GM11168 (cell line): ENCODE measurements around the gene MAP1LC3B2.

ENCODE experiments used
- in situ Hi-C: fragments of 300-500 bp; cut with MboI; formaldehyde crosslinking; loops from one replicate; pipeline ENCODE4 v1.12.0; 2022; ENCODE audit warnings: low sequenced_read_pairs; ENCODE audit not compliant: unreplicated experiment

MAP1LC3B2 gene

GRCh38 chr12:116559162-116559935 lies at the start of gene MAP1LC3B2:
MAP1LC3B2 (plus strand) TSS chr12:116559381; CDS start chr12:116575943, 16,562 bp downstream.
- in situ Hi-C loops, result no loop called here

- in situ Hi-C loops, result no loop called here
Observed at GRCh38 chr12:116513944-116514343, 45.2 kb upstream of the MAP1LC3B2 start.

DNA sequence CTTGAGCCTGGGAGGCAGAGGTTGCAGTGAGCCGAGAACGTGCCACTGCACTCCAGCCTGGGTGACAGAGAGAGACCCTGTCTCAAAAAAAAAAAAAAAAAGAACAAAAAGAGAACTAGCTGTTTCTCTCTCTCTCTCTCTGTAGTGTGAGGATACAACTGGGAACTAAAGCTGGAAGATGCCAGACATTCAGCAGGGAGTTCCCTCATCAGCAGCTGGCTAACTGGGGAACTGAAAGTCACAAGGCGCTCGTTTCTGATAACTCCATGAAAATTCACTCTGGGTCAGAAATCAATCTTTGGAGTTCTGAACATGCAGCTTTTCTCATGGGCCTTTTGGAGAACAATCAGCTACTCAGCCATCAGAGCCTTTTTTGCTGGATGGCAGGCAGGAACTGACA lies 43.5 kb upstream of the MAP1LC3B2 start:
- in situ Hi-C loops, result no loop called here

GRCh38 chr12:116516657-116517056 lies 42.5 kb upstream of the MAP1LC3B2 start:
- in situ Hi-C loops, result no loop called here

GRCh38 chr12:116517431-116518045 lies 41.6 kb upstream of the MAP1LC3B2 start:
- in situ Hi-C loops, result no loop called here

DNA sequence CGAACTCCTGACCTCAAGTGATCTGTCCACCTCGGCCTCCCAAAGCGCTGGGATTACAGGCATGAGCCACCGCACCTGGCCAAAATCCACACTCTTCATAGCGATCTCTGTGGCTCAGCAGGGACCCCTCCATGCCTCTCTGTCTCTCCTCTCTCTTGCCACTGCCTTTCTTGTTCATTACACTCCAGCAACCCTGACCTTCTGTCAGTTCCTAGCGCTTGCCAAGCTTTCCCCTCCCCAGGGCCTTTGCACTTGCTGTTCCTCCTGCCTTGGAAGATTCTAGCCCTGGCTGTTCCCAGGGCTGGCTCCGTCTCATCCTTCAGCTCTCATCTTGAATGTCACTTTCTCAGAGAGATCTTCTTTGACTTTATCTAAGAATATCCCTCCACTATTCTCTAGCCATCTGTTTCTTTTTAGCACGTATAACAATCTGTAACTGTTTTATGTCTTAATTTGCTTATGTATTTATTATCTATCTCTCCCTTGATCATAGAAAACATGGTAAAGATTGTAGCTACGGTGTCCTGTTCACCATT lies 38.9 kb upstream of the MAP1LC3B2 start:
- in situ Hi-C loops, result no loop called here

GRCh38 chr12:116520801-116521471 lies 38.2 kb upstream of the MAP1LC3B2 start:
- in situ Hi-C loops, result no loop called here

DNA sequence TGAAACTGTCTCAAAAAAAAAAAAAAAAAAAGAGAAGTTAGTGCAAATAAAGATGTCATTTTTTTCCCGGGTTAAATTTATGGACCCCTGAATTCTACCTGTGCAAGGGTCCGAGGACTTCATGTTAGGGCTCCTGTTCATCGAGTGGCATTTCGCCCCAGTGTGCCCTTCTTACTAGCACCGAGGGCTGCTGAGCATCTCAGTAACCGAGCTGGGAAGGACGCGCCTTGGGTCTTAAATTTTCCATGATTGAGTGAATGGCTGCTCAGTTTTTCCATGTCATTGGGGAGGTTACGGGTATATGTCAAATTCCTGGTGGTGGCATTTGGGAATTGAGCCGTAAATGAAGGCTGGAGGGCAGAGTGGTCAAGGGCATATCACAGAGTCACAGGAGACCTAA lies 34.9 kb upstream of the MAP1LC3B2 start:
- in situ Hi-C loops, result no loop called here

DNA sequence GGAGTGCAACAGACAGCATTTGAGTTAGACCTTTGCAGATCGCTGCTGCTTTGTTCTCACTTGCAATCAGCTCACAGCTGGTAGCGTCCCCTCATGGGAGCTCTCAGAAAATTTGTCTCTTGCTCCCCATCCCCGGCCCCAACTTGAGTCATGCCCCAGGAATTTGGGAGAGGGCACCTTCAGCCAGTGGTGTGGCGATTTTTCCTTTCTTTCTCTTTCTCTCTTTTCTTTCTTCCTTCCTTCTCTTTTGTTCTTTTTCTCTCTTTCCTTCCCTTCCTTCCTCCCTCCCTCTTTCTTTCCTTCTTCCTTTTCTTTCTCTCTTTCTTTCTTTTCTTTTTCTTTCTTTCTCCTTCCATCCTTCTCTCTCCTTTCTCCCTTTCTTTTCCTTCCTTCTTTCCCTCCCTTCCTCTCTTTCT lies 34.2 kb upstream of the MAP1LC3B2 start:
- in situ Hi-C loops, result no loop called here

GRCh38 chr12:116525418-116526001 lies 33.7 kb upstream of the MAP1LC3B2 start:
- in situ Hi-C loops, result no loop called here

DNA sequence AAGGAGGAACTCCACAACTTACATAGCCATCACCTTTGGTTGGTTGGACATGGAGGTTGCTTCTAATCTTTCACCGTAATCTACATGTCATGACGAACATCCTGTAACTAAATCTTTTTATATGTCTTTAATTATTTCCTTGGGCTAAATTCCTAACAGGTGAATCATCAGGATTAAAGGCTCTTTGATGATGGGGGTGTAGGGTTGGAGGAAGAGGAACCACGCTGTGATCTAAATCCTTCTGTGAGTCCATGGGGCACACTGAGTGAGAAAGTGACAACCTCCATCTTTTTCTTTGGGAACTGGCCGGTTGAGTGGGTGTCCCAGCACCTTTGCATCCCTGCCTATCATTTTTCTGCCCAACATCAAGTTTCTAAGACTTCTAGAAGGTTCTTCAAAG lies 31.1 kb upstream of the MAP1LC3B2 start:
- in situ Hi-C loops, result no loop called here

DNA sequence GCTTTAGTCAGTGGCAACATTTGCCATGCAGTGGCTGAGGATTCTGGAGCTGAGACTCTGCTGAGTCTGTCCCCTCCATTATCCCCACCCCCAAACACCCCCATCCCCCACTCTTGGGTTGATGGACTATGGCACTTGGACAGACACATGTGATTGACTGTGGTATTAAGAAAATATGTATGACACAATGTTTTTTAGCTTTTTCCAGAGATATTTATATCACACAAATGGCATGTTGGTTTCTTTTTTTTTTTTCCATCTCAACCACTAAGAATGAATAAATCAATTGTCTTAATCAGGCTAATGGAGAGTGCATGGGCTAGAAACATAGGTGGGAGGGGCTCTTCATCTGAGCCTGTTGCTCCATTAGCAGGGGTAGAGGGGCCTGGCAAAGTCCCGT lies 30.7 kb upstream of the MAP1LC3B2 start:
- in situ Hi-C loops, result no loop called here

- in situ Hi-C loops, result no loop called here
Observed at GRCh38 chr12:116529048-116529447, 30.1 kb upstream of the MAP1LC3B2 start.

- in situ Hi-C loops, result no loop called here
Observed at GRCh38 chr12:116529686-116530085, 29.5 kb upstream of the MAP1LC3B2 start.

DNA sequence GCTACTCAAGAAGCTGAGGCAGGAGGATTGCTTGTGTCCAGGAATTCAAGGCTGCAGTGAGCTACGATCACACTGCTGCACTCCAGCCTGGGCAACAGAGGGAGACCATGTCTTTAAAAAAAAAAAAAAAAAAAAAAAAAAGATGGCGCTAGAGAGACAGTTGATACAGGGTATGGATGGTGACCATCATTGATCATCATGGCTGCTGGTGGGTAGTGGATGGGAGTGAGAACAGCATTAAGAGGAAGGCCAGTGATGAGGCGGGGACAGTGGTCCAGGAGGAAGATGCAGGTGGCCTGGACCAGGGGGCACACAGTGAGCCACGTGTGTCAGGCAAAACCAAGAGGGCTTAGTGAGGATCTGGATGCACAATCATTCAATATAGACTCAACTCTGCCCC lies 26.8 kb upstream of the MAP1LC3B2 start:
- in situ Hi-C loops, result no loop called here

DNA sequence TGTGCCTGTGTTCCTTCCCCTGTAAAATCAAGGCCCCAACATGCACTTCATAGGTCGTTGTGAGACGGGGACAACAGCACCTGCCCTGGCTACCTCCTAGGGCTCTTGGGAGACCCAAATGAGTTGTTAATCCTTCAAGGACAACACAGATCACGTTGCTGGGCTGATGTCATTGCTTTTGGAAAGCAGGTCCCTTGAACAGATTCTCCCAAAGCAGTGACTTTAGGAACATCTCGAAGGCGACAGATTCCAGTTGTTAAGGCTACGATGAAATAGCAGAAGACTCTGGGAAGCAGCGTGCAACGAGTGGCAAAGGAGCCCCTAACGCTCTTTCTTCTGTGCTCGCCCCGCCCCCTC lies 26.2 kb upstream of the MAP1LC3B2 start:
- in situ Hi-C loops, result no loop called here

GRCh38 chr12:116533343-116534251 lies 25.6 kb upstream of the MAP1LC3B2 start:
- in situ Hi-C loops, result no loop called here

DNA sequence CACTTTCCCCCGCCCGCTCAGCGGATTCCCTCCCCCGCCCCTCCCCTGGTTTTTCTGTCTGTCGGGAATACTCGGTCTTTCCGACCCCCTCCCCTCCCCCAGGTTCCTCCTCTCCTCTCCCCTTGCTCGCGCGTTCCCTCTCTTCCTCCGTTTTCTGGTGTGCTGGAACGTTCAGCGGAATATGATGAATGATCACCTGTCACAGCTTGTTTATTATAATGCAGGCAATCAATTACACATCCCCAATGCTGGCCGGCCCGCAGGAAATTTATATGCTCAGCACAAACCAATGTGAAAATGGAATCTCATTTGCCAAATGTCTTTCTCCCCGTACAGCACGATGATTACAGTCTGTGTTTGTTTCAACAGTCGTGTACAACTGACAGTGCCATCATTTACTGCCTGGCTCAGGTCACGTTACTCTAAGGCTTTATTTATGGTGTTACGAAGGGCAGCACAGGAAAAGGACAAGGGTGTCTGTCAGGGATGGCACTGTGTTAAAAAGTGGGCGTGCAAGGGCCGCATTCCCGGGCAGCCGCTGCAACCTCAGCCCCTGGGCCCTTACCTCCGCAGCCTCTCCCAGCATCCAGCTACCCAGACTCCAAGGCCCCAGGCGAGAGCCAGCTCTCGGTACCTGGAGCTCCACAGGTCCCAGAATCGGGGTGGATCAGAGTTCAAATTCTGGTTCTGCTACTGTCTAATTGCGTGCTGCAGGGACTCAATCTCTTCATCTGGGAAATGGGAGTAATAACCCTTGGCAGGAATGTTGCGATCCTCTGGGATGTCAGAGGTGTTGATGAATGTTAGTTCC lies 24.7 kb upstream of the MAP1LC3B2 start:
- in situ Hi-C loops, result no loop called here

GRCh38 chr12:116535241-116535640 lies 23.9 kb upstream of the MAP1LC3B2 start:
- in situ Hi-C loops, result no loop called here
